Endodermal cell (in vitro differentiated cells): Measurements from ENCODE around the gene ADGRD1. TPM values are rescaled to one million over a fixed set of nuclear protein-coding genes. Genes with fewer than 3 reads are reported as not detected.

Source experiments
- DNase-seq: peaks from one replicate; pipeline ENCODE4 v3.0.0-alpha.2; 2017
- H3K27ac ChIP-seq: 2 replicates; pipeline ENCODE4 v1.5.1; 2013; ENCODE audit warnings: mild to moderate bottlenecking, low read depth, low read length, moderate library complexity
- H3K27me3 ChIP-seq: 2 replicates; pipeline ENCODE4 v1.6.1; 2013; ENCODE audit warnings: mild to moderate bottlenecking, low read length, moderate library complexity; ENCODE audit not compliant: insufficient read depth, control insufficient read depth, poor library complexity, severe bottlenecking
- H3K36me3 ChIP-seq: 2 replicates; pipeline ENCODE4 v1.7.0; 2013; ENCODE audit warnings: mild to moderate bottlenecking, low read length, moderate library complexity; ENCODE audit not compliant: control insufficient read depth, insufficient read depth
- H3K4me1 ChIP-seq: one replicate; pipeline ENCODE4 v1.7.0; 2013; ENCODE audit warnings: low read length; ENCODE audit not compliant: control insufficient read depth, insufficient read depth
- H3K4me3 ChIP-seq: 2 replicates; pipeline ENCODE4 v1.5.1; 2013; ENCODE audit warnings: mild to moderate bottlenecking, low read length, moderate library complexity
- H3K9ac ChIP-seq: 2 replicates; pipeline ENCODE4 v1.6.1; 2013; ENCODE audit warnings: mild to moderate bottlenecking, low read length, moderate library complexity; ENCODE audit not compliant: poor library complexity, severe bottlenecking; ENCODE audit errors: extremely low read depth
- H3K9me3 ChIP-seq: 2 replicates; pipeline ENCODE4 v1.6.1; 2013; ENCODE audit warnings: mild to moderate bottlenecking, low read length, moderate library complexity; ENCODE audit not compliant: control insufficient read depth
- H3K27ac Mint-ChIP-seq: 2 replicates; pipeline ENCODE4 v1.8.0; 2020; ENCODE audit warnings: mixed read lengths
- H3K27me3 Mint-ChIP-seq: 2 replicates; pipeline ENCODE4 v1.8.0; 2021; ENCODE audit warnings: mild to moderate bottlenecking, mixed read lengths; ENCODE audit not compliant: insufficient read depth
- H3K36me3 Mint-ChIP-seq: 2 replicates; pipeline ENCODE4 v1.8.0; 2020; ENCODE audit warnings: low read depth, mixed read lengths
- H3K4me1 Mint-ChIP-seq: 2 replicates; pipeline ENCODE4 v1.8.0; 2020; ENCODE audit warnings: mixed read lengths
- H3K4me3 Mint-ChIP-seq: 2 replicates; pipeline ENCODE4 v1.8.0; 2020; ENCODE audit warnings: mild to moderate bottlenecking, moderate library complexity, mixed read lengths
- H3K9me3 Mint-ChIP-seq: 2 replicates; pipeline ENCODE4 v1.8.0; 2020; ENCODE audit warnings: mild to moderate bottlenecking, mixed read lengths
- CTCF ChIP-seq: fragments of 200-600 bp; sonication (generic); conservative IDR thresholded peaks from 2 replicates; pipeline ENCODE4 v1.5.0; 2021; ENCODE audit warnings: antibody characterized with exemption, mild to moderate bottlenecking
- WGBS, 2 experiments: methylation state at CpG; one replicate each; pipeline versions ENCODE4 v1.1.5 to v1.1.7; 2013; ENCODE audit warnings: missing lambda C conversion rate in 2 of 2, mixed read lengths in 1 of 2; ENCODE audit not compliant: insufficient coverage in 1 of 2, insufficient read length in 1 of 2; 5-methylcytosine and 5-hydroxymethylcytosine counted together
- total RNA-seq, 2 donors: library from RNA; stranded (reverse); fragmentation: NEBNext Ultra II Directional in 1 of 2; extraction: Animal tissue kit (Norgen Biotek cat#: 25700) in 1 of 2; gene quantifications; 2 replicates in 1 of 2; 3 replicates in 1 of 2; pipeline ENCODE4 v1.2.1, GENCODE V29; 2021

ADGRD1 gene
- total RNA-seq, 2 donors from 2014 or later: 1.3 to 2.9 TPM

- Mint-ChIP-seq H3K4me3 (no peak overlapping the region), H3K27ac (no peak overlapping the region), H3K4me1 (no peaks in the 10 kb centered on the region), H3K27me3 (peaks cover 14% of the 10 kb centered on the region), H3K36me3 (no peaks in the 10 kb centered on the region), H3K9me3 (peaks cover 15% of the 10 kb centered on the region)
- no peak overlapping the region for H3K27ac ChIP-seq
- TF ChIP-seq CTCF: peak; percentile 95
- H3K4me3 ChIP-seq: no peak overlapping the region
- no peaks in the 10 kb centered on the region for H3K4me1 ChIP-seq
- WGBS, 2 experiments: 44 to 48% methylated on average over 22 to 36 of the region's 37 CpGs
- H3K9me3 ChIP-seq: peaks cover 11% of the 10 kb centered on the region
- H3K27me3 ChIP-seq: peaks cover 5% of the 10 kb centered on the region
- DNase-seq: peak; percentile 86
- no peak overlapping the region for H3K9ac ChIP-seq
- no peaks in the 10 kb centered on the region for H3K36me3 ChIP-seq
Measured at GRCh38 chr12:130916241-130916911, 37.3 kb upstream of the ADGRD1 start.

- H3K27me3 ChIP-seq: peaks cover 5% of the 10 kb centered on the region
- no peaks in the 10 kb centered on the region for H3K9me3 ChIP-seq
- H3K4me1 ChIP-seq: no peaks in the 10 kb centered on the region
- Mint-ChIP-seq H3K4me1 (no peaks in the 10 kb centered on the region), H3K36me3 (no peaks in the 10 kb centered on the region), H3K4me3 (no peak overlapping the region), H3K27ac (no peak overlapping the region), H3K9me3 (peaks cover 6% of the 10 kb centered on the region), H3K27me3 (peaks cover 14% of the 10 kb centered on the region)
- no peak overlapping the region for H3K9ac ChIP-seq
- no peak for DNase-seq
- H3K36me3 ChIP-seq: no peaks in the 10 kb centered on the region
- no peak overlapping the region for H3K4me3 ChIP-seq
- WGBS, 2 experiments: 95 to 100% methylated on average over 8 to 13 of the region's 13 CpGs
- TF ChIP-seq CTCF: no peak
- no peak overlapping the region for H3K27ac ChIP-seq
Measured at GRCh38 chr12:130917607-130918006, 36.1 kb upstream of the ADGRD1 start.

DNA sequence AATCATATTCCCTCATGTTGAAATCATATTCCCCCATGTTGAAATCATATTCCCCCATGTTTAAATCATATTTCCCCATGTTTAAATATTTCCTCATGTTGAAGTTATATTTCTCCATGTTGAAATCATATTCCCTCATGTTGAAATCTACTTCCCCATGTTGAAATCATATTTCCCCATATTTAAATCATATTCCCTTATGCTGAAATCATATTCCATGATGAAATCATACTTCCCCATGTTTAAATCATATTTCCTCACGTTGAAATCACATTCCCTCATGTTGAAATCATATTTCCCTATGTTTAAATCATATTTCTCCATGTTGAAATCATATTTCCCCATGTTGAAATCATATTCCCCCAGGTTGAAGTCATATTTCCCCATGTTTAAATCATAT, 34.6 kb upstream of the ADGRD1 start:
- H3K36me3 Mint-ChIP-seq: no peaks in the 10 kb centered on the region
- Histone ChIP-seq H3K4me1 (no peaks in the 10 kb centered on the region), H3K9me3 (no peaks in the 10 kb centered on the region), H3K9ac (no peak overlapping the region), H3K36me3 (no peaks in the 10 kb centered on the region), H3K4me3 (no peak overlapping the region), H3K27ac (no peak overlapping the region), H3K27me3 (peaks cover 5% of the 10 kb centered on the region)
- no peak for TF ChIP-seq CTCF
- DNase-seq: no peak
- WGBS, 2 experiments: 57 to 68% methylated on average over 1 of the region's 1 CpG
- no peak overlapping the region for H3K4me3 Mint-ChIP-seq
- no peak overlapping the region for H3K27ac Mint-ChIP-seq
- no peaks in the 10 kb centered on the region for H3K4me1 Mint-ChIP-seq
- H3K9me3 Mint-ChIP-seq: peaks cover 5% of the 10 kb centered on the region
- peaks cover 14% of the 10 kb centered on the region for H3K27me3 Mint-ChIP-seq
